WTC11 (cell line): Measurements from ENCODE around the gene CNPY1. TPM values are rescaled to one million over a fixed set of nuclear protein-coding genes. Genes with fewer than 3 reads are reported as not detected.

Source experiments
- ATAC-seq: fragments of 200-7000 bp; cut with Tn5 transposase; 2 replicates; pipeline ENCODE4 v1.10.0; 2021; ENCODE audit warnings: mild to moderate bottlenecking, moderate library complexity
- CTCF ChIA-PET: fragments of 300-600 bp; sonication (Branson Sonifier 250); formaldehyde crosslinking; loops from one replicate; lab custom pipeline; 2021; ENCODE audit warnings: antibody characterized with exemption; lab: Charles Lee
- POLR2A ChIA-PET: fragments of 350-600 bp; sonication (Branson Sonifier 250); formaldehyde crosslinking; loops from one replicate; lab custom pipeline; 2021; ENCODE audit warnings: antibody characterized with exemption; lab: Charles Lee
- DNase-seq: peaks from one replicate; pipeline ENCODE4 v3.0.0; 2021; ENCODE audit warnings: low spot score
- H3K27ac Mint-ChIP-seq: 2 replicates; pipeline ENCODE4 v1.8.0; 2021; ENCODE audit warnings: mixed read lengths
- H3K27me3 Mint-ChIP-seq: 2 replicates; pipeline ENCODE4 v1.8.0; 2021; ENCODE audit warnings: low read depth, mild to moderate bottlenecking, moderate library complexity, mixed read lengths
- H3K36me3 Mint-ChIP-seq: 2 replicates; pipeline ENCODE4 v1.8.0; 2021; ENCODE audit warnings: mixed read lengths
- H3K4me1 Mint-ChIP-seq: 2 replicates; pipeline ENCODE4 v1.8.0; 2022; ENCODE audit warnings: mixed read lengths
- H3K4me3 Mint-ChIP-seq: 2 replicates; pipeline ENCODE4 v1.8.0; 2021; ENCODE audit warnings: mild to moderate bottlenecking, moderate library complexity, mixed read lengths
- H3K9me3 Mint-ChIP-seq: 2 replicates; pipeline ENCODE4 v1.8.0; 2021; ENCODE audit warnings: mixed read lengths
- ATF1 ChIP-seq: sonication (generic); formaldehyde crosslinking; IDR thresholded peaks from 2 replicates; pipeline ENCODE4 v1.8.1; 2023; ENCODE audit warnings: mild to moderate bottlenecking, moderate library complexity, missing genetic modification reagents
- FOXP1 ChIP-seq: sonication (generic); formaldehyde crosslinking; IDR thresholded peaks from 2 replicates; pipeline ENCODE4 v1.8.0; 2022; ENCODE audit warnings: missing genetic modification reagents, mild to moderate bottlenecking, moderate library complexity, borderline replicate concordance
- GRHL2 ChIP-seq: fragments of 250-450 bp; sonication (Bioruptor Pico); IDR thresholded peaks from 2 replicates; pipeline ENCODE4 v1.8.0; 2022; ENCODE audit warnings: mild to moderate bottlenecking, moderate library complexity; ENCODE audit not compliant: insufficient replicate concordance, severe bottlenecking
- HMGA2 ChIP-seq: fragments of 250-450 bp; sonication (Bioruptor Pico); IDR thresholded peaks from 2 replicates; pipeline ENCODE4 v1.4.0; 2021; ENCODE audit warnings: mild to moderate bottlenecking, moderate library complexity
- JAZF1 ChIP-seq: fragments of 250-450 bp; sonication (Bioruptor Pico); IDR thresholded peaks from 2 replicates; pipeline ENCODE4 v1.9.0; 2021; ENCODE audit warnings: moderate library complexity, mild to moderate bottlenecking, inconsistent platforms
- KAT7 ChIP-seq: sonication (generic); formaldehyde crosslinking; IDR thresholded peaks from 2 replicates; pipeline ENCODE4 v1.8.1; 2023; ENCODE audit warnings: missing genetic modification reagents, mild to moderate bottlenecking, borderline replicate concordance
- NFE2L1 ChIP-seq: sonication (generic); formaldehyde crosslinking; IDR thresholded peaks from 2 replicates; pipeline ENCODE4 v1.8.1; 2023; ENCODE audit warnings: missing genetic modification reagents
- NR2C2 ChIP-seq: sonication (generic); formaldehyde crosslinking; IDR thresholded peaks from 2 replicates; pipeline ENCODE4 v1.8.0; 2022; ENCODE audit warnings: mild to moderate bottlenecking, missing genetic modification reagents
- RORB ChIP-seq: fragments of 250-450 bp; sonication (Bioruptor Pico); IDR thresholded peaks from 2 replicates; pipeline ENCODE4 v1.9.0; 2021; ENCODE audit warnings: mild to moderate bottlenecking
- SMAD3 ChIP-seq: sonication (generic); formaldehyde crosslinking; IDR thresholded peaks from 2 replicates; pipeline ENCODE4 v1.8.0; 2022; ENCODE audit warnings: missing genetic modification reagents, mild to moderate bottlenecking, borderline replicate concordance
- SOX15 ChIP-seq: fragments of 250-450 bp; sonication (Bioruptor Pico); IDR thresholded peaks from 2 replicates; pipeline ENCODE4 v1.9.0; 2021; ENCODE audit warnings: mild to moderate bottlenecking
- SP1 ChIP-seq: sonication (generic); formaldehyde crosslinking; conservative IDR thresholded peaks from 2 replicates; pipeline ENCODE4 v1.8.1; 2022; ENCODE audit warnings: missing genetic modification reagents
- ZNF219 ChIP-seq: sonication (generic); formaldehyde crosslinking; IDR thresholded peaks from 2 replicates; pipeline ENCODE4 v1.8.0; 2023; ENCODE audit warnings: missing genetic modification reagents, mild to moderate bottlenecking, borderline replicate concordance
- ZNF263 ChIP-seq: sonication (generic); formaldehyde crosslinking; IDR thresholded peaks from 2 replicates; pipeline ENCODE4 v1.8.1; 2022; ENCODE audit warnings: low read depth, mild to moderate bottlenecking, moderate library complexity, missing genetic modification reagents
- total RNA-seq: library from RNA; stranded (reverse); gene quantifications from 3 replicates; pipeline ENCODE4 v1.2.3, GENCODE V29; 2021
- TF ChIP-seq, protein P1 (sequence below): sonication (generic); formaldehyde crosslinking; IDR thresholded peaks from 2 replicates; pipeline ENCODE4 v1.8.0; 2023; ENCODE audit warnings: missing genetic modification reagents
- TF ChIP-seq, protein P2 (sequence below): sonication (generic); formaldehyde crosslinking; IDR thresholded peaks from 2 replicates; pipeline ENCODE4 v1.8.1; 2023; ENCODE audit warnings: mild to moderate bottlenecking, moderate library complexity, missing genetic modification reagents
- TF ChIP-seq, protein P3 (sequence below): fragments of 250-450 bp; sonication (Bioruptor Pico); IDR thresholded peaks from 2 replicates; pipeline ENCODE4 v2.1.2; 2022; ENCODE audit warnings: mild to moderate bottlenecking, moderate library complexity
- TF ChIP-seq, protein P4 (sequence below): sonication (generic); formaldehyde crosslinking; IDR thresholded peaks from 2 replicates; pipeline ENCODE4 v1.8.0; 2023; ENCODE audit warnings: mild to moderate bottlenecking, missing genetic modification reagents
- TF ChIP-seq, protein P5 (sequence below): sonication (generic); formaldehyde crosslinking; IDR thresholded peaks from 2 replicates; pipeline ENCODE4 v1.8.1; 2022; ENCODE audit warnings: low read depth, missing genetic modification reagents, borderline replicate concordance
- TF ChIP-seq, protein P6 (sequence below): sonication (generic); formaldehyde crosslinking; IDR thresholded peaks from 2 replicates; pipeline ENCODE4 v1.8.1; 2023; ENCODE audit warnings: mild to moderate bottlenecking, missing genetic modification reagents
- TF ChIP-seq, protein P7 (sequence below): sonication (generic); formaldehyde crosslinking; IDR thresholded peaks from 2 replicates; pipeline ENCODE4 v1.8.0; 2022; ENCODE audit warnings: mild to moderate bottlenecking, missing genetic modification reagents
- TF ChIP-seq, protein P8 (sequence below): sonication (generic); formaldehyde crosslinking; conservative IDR thresholded peaks from 2 replicates; pipeline ENCODE4 v1.8.1; 2023; ENCODE audit warnings: mild to moderate bottlenecking, low read depth, missing genetic modification reagents, moderate library complexity

Gene CNPY1
- total RNA-seq, 1 experiment from 2014 or later = 0.09 TPM

DNA sequence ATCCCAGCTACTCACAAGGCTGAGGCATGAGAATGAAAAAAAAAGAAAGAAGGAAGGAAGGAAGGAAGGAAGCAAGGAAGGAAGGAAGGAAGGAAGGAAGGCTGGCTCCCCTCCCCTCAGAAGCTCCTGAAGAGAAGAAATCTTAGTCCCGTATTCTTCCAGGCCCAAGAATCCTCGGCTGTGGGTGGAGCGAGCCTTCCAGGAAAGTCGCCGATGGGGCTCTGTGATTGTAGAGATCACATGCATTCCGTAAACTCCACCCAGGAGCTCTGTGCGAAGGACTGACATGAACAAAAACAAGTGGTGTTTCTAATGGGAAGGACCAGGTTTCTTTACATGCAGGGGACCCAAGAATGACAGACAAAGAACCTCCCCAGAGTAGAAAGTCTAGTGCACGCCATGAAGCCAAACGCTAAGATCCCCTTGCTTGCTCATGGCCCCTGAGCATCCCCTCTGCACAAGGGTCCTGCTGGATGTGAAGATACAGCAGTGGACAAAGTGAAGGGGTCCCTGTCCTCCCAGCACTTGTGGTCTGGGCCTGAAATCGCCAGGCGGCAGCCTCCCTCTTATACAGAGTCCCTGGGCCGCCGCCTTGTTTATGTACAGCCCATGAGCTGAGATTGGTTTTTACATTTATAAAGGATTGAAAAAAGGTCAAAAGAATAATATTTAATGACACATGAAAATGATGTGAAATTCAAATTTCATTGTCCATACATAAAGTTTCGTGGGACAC lies 25.2 kb downstream of the CNPY1 start (continued):
- no peak for TF ChIP-seq SOX15 (CRISPR knock-in tag)
- TF ChIP-seq, protein P1, sequence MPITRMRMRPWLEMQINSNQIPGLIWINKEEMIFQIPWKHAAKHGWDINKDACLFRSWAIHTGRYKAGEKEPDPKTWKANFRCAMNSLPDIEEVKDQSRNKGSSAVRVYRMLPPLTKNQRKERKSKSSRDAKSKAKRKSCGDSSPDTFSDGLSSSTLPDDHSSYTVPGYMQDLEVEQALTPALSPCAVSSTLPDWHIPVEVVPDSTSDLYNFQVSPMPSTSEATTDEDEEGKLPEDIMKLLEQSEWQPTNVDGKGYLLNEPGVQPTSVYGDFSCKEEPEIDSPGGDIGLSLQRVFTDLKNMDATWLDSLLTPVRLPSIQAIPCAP = no peak
- TF ChIP-seq, protein P2, sequence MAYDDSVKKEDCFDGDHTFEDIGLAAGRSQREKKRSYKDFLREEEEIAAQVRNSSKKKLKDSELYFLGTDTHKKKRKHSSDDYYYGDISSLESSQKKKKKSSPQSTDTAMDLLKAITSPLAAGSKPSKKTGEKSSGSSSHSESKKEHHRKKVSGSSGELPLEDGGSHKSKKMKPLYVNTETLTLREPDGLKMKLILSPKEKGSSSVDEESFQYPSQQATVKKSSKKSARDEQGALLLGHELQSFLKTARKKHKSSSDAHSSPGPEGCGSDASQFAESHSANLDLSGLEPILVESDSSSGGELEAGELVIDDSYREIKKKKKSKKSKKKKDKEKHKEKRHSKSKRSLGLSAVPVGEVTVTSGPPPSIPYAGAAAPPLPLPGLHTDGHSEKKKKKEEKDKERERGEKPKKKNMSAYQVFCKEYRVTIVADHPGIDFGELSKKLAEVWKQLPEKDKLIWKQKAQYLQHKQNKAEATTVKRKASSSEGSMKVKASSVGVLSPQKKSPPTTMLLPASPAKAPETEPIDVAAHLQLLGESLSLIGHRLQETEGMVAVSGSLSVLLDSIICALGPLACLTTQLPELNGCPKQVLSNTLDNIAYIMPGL (CRISPR knock-in tag) = no peak
- TF ChIP-seq ZNF263 = no peak
- no peak for TF ChIP-seq RORB (CRISPR knock-in tag)
- TF ChIP-seq ZNF219 (CRISPR knock-in tag) = no peak
- TF ChIP-seq, protein P3, sequence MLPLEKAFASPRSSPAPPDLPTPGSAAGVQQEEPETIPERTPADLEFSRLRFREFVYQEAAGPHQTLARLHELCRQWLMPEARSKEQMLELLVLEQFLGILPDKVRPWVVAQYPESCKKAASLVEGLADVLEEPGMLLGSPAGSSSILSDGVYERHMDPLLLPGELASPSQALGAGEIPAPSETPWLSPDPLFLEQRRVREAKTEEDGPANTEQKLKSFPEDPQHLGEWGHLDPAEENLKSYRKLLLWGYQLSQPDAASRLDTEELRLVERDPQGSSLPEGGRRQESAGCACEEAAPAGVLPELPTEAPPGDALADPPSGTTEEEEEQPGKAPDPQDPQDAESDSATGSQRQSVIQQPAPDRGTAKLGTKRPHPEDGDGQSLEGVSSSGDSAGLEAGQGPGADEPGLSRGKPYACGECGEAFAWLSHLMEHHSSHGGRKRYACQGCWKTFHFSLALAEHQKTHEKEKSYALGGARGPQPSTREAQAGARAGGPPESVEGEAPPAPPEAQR (CRISPR knock-in tag) = no peak
- no peak for TF ChIP-seq NFE2L1 (CRISPR knock-in tag)
- TF ChIP-seq GRHL2 (CRISPR knock-in tag) = no peak
- TF ChIP-seq, protein P4, sequence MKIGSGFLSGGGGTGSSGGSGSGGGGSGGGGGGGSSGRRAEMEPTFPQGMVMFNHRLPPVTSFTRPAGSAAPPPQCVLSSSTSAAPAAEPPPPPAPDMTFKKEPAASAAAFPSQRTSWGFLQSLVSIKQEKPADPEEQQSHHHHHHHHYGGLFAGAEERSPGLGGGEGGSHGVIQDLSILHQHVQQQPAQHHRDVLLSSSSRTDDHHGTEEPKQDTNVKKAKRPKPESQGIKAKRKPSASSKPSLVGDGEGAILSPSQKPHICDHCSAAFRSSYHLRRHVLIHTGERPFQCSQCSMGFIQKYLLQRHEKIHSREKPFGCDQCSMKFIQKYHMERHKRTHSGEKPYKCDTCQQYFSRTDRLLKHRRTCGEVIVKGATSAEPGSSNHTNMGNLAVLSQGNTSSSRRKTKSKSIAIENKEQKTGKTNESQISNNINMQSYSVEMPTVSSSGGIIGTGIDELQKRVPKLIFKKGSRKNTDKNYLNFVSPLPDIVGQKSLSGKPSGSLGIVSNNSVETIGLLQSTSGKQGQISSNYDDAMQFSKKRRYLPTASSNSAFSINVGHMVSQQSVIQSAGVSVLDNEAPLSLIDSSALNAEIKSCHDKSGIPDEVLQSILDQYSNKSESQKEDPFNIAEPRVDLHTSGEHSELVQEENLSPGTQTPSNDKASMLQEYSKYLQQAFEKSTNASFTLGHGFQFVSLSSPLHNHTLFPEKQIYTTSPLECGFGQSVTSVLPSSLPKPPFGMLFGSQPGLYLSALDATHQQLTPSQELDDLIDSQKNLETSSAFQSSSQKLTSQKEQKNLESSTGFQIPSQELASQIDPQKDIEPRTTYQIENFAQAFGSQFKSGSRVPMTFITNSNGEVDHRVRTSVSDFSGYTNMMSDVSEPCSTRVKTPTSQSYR (CRISPR knock-in tag) = no peak
- no peak for TF ChIP-seq JAZF1 (CRISPR knock-in tag)

DNA sequence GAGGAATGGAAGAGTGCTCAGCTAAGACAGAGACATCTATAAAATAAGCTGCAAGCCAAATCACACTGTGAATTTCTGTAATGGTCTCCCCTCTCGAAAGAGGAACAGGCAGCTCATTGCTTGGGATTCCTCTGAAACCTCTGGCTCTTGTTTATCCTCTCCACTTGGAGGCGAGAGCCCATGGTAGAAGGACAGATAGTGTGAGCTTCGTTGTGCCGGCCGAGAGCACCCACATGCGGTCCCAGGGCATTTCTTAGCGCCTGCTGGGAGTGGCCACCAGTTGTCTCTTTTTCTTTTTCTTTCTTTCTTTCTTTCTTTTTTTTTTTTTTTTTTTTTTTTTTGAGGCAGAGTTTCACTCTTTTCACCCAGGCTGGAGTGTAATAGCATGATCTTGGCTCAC lies 26.2 kb downstream of the CNPY1 start:
- no peak overlapping the region for H3K4me3 Mint-ChIP-seq
- DNase-seq (no peak), ATAC-seq (no peak)
- H3K27ac Mint-ChIP-seq = no peak overlapping the region
- ChIA-PET POLR2A (interaction anchor here (0.7 kb wide), 1 partner anchor 537 kb away, joined by 3 read pairs; no protein-coding TSS in a partner anchor), CTCF (interaction anchor here (0.7 to 1.0 kb wide), 3 partner anchors 36 to 140 kb away, joined by 3 to 4 read pairs (median 4); no protein-coding TSS in a partner anchor)
- peaks cover 81% of the 10 kb centered on the region for H3K27me3 Mint-ChIP-seq
- peaks cover 12% of the 10 kb centered on the region for H3K9me3 Mint-ChIP-seq
- peaks cover 3% of the 10 kb centered on the region; the same call in 1 of the 2 replicates for H3K36me3 Mint-ChIP-seq
- no peaks in the 10 kb centered on the region for H3K4me1 Mint-ChIP-seq
- TF ChIP-seq NR2C2 (CRISPR knock-in tag) (no peak), FOXP1 (CRISPR knock-in tag) (no peak), ATF1 (CRISPR knock-in tag) (no peak), KAT7 (no peak), JAZF1 (CRISPR knock-in tag) (no peak), SP1 (CRISPR knock-in tag) (no peak), HMGA2 (CRISPR knock-in tag) (no peak), SMAD3 (CRISPR knock-in tag) (no peak)
- TF ChIP-seq, protein P5, sequence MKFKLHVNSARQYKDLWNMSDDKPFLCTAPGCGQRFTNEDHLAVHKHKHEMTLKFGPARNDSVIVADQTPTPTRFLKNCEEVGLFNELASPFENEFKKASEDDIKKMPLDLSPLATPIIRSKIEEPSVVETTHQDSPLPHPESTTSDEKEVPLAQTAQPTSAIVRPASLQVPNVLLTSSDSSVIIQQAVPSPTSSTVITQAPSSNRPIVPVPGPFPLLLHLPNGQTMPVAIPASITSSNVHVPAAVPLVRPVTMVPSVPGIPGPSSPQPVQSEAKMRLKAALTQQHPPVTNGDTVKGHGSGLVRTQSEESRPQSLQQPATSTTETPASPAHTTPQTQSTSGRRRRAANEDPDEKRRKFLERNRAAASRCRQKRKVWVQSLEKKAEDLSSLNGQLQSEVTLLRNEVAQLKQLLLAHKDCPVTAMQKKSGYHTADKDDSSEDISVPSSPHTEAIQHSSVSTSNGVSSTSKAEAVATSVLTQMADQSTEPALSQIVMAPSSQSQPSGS = no peak
- TF ChIP-seq, protein P6, sequence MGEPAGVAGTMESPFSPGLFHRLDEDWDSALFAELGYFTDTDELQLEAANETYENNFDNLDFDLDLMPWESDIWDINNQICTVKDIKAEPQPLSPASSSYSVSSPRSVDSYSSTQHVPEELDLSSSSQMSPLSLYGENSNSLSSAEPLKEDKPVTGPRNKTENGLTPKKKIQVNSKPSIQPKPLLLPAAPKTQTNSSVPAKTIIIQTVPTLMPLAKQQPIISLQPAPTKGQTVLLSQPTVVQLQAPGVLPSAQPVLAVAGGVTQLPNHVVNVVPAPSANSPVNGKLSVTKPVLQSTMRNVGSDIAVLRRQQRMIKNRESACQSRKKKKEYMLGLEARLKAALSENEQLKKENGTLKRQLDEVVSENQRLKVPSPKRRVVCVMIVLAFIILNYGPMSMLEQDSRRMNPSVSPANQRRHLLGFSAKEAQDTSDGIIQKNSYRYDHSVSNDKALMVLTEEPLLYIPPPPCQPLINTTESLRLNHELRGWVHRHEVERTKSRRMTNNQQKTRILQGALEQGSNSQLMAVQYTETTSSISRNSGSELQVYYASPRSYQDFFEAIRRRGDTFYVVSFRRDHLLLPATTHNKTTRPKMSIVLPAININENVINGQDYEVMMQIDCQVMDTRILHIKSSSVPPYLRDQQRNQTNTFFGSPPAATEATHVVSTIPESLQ = no peak
- TF ChIP-seq, protein P7, sequence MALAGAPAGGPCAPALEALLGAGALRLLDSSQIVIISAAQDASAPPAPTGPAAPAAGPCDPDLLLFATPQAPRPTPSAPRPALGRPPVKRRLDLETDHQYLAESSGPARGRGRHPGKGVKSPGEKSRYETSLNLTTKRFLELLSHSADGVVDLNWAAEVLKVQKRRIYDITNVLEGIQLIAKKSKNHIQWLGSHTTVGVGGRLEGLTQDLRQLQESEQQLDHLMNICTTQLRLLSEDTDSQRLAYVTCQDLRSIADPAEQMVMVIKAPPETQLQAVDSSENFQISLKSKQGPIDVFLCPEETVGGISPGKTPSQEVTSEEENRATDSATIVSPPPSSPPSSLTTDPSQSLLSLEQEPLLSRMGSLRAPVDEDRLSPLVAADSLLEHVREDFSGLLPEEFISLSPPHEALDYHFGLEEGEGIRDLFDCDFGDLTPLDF (CRISPR knock-in tag) = no peak
- TF ChIP-seq, protein P8, sequence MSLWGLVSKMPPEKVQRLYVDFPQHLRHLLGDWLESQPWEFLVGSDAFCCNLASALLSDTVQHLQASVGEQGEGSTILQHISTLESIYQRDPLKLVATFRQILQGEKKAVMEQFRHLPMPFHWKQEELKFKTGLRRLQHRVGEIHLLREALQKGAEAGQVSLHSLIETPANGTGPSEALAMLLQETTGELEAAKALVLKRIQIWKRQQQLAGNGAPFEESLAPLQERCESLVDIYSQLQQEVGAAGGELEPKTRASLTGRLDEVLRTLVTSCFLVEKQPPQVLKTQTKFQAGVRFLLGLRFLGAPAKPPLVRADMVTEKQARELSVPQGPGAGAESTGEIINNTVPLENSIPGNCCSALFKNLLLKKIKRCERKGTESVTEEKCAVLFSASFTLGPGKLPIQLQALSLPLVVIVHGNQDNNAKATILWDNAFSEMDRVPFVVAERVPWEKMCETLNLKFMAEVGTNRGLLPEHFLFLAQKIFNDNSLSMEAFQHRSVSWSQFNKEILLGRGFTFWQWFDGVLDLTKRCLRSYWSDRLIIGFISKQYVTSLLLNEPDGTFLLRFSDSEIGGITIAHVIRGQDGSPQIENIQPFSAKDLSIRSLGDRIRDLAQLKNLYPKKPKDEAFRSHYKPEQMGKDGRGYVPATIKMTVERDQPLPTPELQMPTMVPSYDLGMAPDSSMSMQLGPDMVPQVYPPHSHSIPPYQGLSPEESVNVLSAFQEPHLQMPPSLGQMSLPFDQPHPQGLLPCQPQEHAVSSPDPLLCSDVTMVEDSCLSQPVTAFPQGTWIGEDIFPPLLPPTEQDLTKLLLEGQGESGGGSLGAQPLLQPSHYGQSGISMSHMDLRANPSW (CRISPR knock-in tag) = no peak
